Mesendoderm (in vitro differentiated cells): Measurements from ENCODE around the gene GPD1.

Experiments used
- DNase-seq: peaks from one replicate; pipeline ENCODE4 v3.0.0; 2013
- H2AK5ac ChIP-seq: 2 replicates; pipeline ENCODE4 v1.6.1; 2013; ENCODE audit warnings: low read length, inconsistent platforms
- H2BK120ac ChIP-seq: 2 replicates; pipeline ENCODE4 v1.6.1; 2013; ENCODE audit warnings: low read depth, mild to moderate bottlenecking, low read length, moderate library complexity, mixed read lengths
- H2BK15ac ChIP-seq: replicated peaks from 2 replicates; pipeline ENCODE4 v1.6.1; 2013; ENCODE audit warnings: low read depth, mild to moderate bottlenecking, moderate library complexity
- H2BK5ac ChIP-seq: 2 replicates; pipeline ENCODE4 v1.6.1; 2013; ENCODE audit warnings: low read length, inconsistent platforms
- H3K18ac ChIP-seq: 2 replicates; pipeline ENCODE4 v1.6.1; 2013; ENCODE audit warnings: mild to moderate bottlenecking, low read length, mixed read lengths
- H3K23ac ChIP-seq: one replicate; pipeline ENCODE4 v1.6.1; 2013; ENCODE audit warnings: low read length
- H3K27ac ChIP-seq: 2 replicates; pipeline ENCODE4 v1.5.1; 2013; ENCODE audit warnings: low read depth, mild to moderate bottlenecking, inconsistent platforms, low read length, moderate library complexity
- H3K27me3 ChIP-seq: 2 replicates; pipeline ENCODE4 v1.6.1; 2013; ENCODE audit warnings: low read length, control low read depth, mild to moderate bottlenecking, inconsistent platforms; ENCODE audit not compliant: insufficient read depth, poor library complexity
- H3K36me3 ChIP-seq: 2 replicates; pipeline ENCODE4 v1.6.1; 2013; ENCODE audit warnings: low read length, inconsistent platforms; ENCODE audit not compliant: control insufficient read depth, insufficient read depth
- H3K4ac ChIP-seq: one replicate; pipeline ENCODE4 v1.6.1; 2013; ENCODE audit warnings: low read depth, mild to moderate bottlenecking, low read length, moderate library complexity
- H3K4me1 ChIP-seq: 2 replicates; pipeline ENCODE4 v1.6.1; 2013; ENCODE audit warnings: low read depth, low read length, inconsistent platforms; ENCODE audit not compliant: control insufficient read depth
- H3K4me2 ChIP-seq: 2 replicates; pipeline ENCODE4 v1.6.1; 2013; ENCODE audit warnings: low read length
- H3K4me3 ChIP-seq: 2 replicates; pipeline ENCODE4 v1.5.1; 2013; ENCODE audit warnings: mild to moderate bottlenecking, low read length
- H3K56ac ChIP-seq: one replicate; pipeline ENCODE4 v1.6.1; 2013; ENCODE audit warnings: low read length
- H3K79me1 ChIP-seq: 2 replicates; pipeline ENCODE4 v1.6.1; 2013; ENCODE audit warnings: low read length, inconsistent platforms
- H3K79me2 ChIP-seq: 2 replicates; pipeline ENCODE4 v1.6.1; 2013; ENCODE audit warnings: mild to moderate bottlenecking, low read length; ENCODE audit not compliant: control insufficient read depth, insufficient read depth
- H3K9ac ChIP-seq: 2 replicates; pipeline ENCODE4 v1.6.1; 2013; ENCODE audit warnings: low read length, inconsistent platforms
- H4K5ac ChIP-seq: one replicate; pipeline ENCODE4 v1.6.1; 2013; ENCODE audit warnings: low read length
- H4K8ac ChIP-seq: one replicate; pipeline ENCODE4 v1.6.1; 2013; ENCODE audit warnings: low read depth, mild to moderate bottlenecking, control low read depth, low read length, moderate library complexity
- WGBS: extraction: QIAGEN DNeasy Blood & Tissue Kit; methylation state at CpG from one replicate; pipeline ENCODE4 v1.1.7; 2013; ENCODE audit warnings: low lambda C conversion rate, missing lambda C conversion rate; ENCODE audit not compliant: insufficient coverage; ENCODE audit errors: extremely low coverage; 5-methylcytosine and 5-hydroxymethylcytosine counted together

Gene GPD1

GRCh38 chr12:50109319-50109718 is 5.5 kb downstream of the GPD1 start:
- no peak for DNase-seq
- Histone ChIP-seq H4K5ac (no peak overlapping the region), H3K9ac (peak overlapping the region; percentile 36), H3K79me1 (peaks cover 2% of the 10 kb centered on the region), H3K27me3 (no peaks in the 10 kb centered on the region), H2BK5ac (no peak overlapping the region), H4K8ac (no peak overlapping the region), H2BK120ac (no peak overlapping the region), H2AK5ac (no peak overlapping the region), H3K23ac (no peak overlapping the region), H3K56ac (peak overlapping the region; percentile 64), H3K4me3 (no peak overlapping the region), H3K36me3 (no peaks in the 10 kb centered on the region), H3K4me1 (peaks cover 8% of the 10 kb centered on the region), H2BK15ac (no peak overlapping the region), H3K4me2 (no peak overlapping the region), H3K79me2 (peaks cover 5% of the 10 kb centered on the region), H3K4ac (no peak overlapping the region), H3K18ac (no peak overlapping the region), H3K27ac (no peak overlapping the region)
- no CpG with 5 or more reads among the region's 3 CpGs for WGBS

- H3K4me3 ChIP-seq = no peak overlapping the region
- H3K9ac ChIP-seq = no peak overlapping the region
- WGBS = no CpG with 5 or more reads among the region's 8 CpGs
Observed at GRCh38 chr12:50110127-50110761, 6.4 kb downstream of the GPD1 start.

GRCh38 chr12:50110762-50111351 is 7.0 kb downstream of the GPD1 start:
- peak; percentile 84 for DNase-seq
- WGBS = no CpG with 5 or more reads among the region's 7 CpGs
- no peak overlapping the region for H3K4me3 ChIP-seq

More at GRCh38 chr12:50110127-50110761, 6.4 kb downstream of the GPD1 start:
- H3K56ac ChIP-seq = peak overlapping the region; percentile 66
- no peak overlapping the region for H2AK5ac ChIP-seq
- no peak overlapping the region for H2BK120ac ChIP-seq
- H3K23ac ChIP-seq = no peak overlapping the region
- no peak overlapping the region for H3K4ac ChIP-seq
- no peak overlapping the region for H2BK15ac ChIP-seq
- H3K18ac ChIP-seq = no peak overlapping the region
- H3K79me2 ChIP-seq = peaks cover 5% of the 10 kb centered on the region
- H3K36me3 ChIP-seq = no peaks in the 10 kb centered on the region
- no peak overlapping the region for H4K5ac ChIP-seq
- no peak overlapping the region for H3K4me2 ChIP-seq
- no peaks in the 10 kb centered on the region for H3K27me3 ChIP-seq
- peak overlapping the region; percentile 46 for H3K27ac ChIP-seq
- H4K8ac ChIP-seq = no peak overlapping the region
- DNase-seq = peak; percentile 36
- H2BK5ac ChIP-seq = peak overlapping the region; percentile 7
- H3K4me1 ChIP-seq = peaks cover 8% of the 10 kb centered on the region
- H3K79me1 ChIP-seq = peaks cover 2% of the 10 kb centered on the region

GRCh38 chr12:50111395-50111692 is 7.5 kb downstream of the GPD1 start:
- H2AK5ac ChIP-seq = no peak overlapping the region
- H4K5ac ChIP-seq = no peak overlapping the region
- peak overlapping the region; percentile 93 for H3K4me2 ChIP-seq
- H4K8ac ChIP-seq = no peak overlapping the region
- no peak overlapping the region for H3K4me3 ChIP-seq
- H3K4me1 ChIP-seq = peaks cover 8% of the 10 kb centered on the region
- no CpG with 5 or more reads among the region's 19 CpGs for WGBS
- H3K23ac ChIP-seq = no peak overlapping the region
- peaks cover 2% of the 10 kb centered on the region for H3K79me1 ChIP-seq
- no peak overlapping the region for H2BK15ac ChIP-seq
- no peak overlapping the region for H3K18ac ChIP-seq
- H2BK120ac ChIP-seq = no peak overlapping the region
- H3K79me2 ChIP-seq = peaks cover 5% of the 10 kb centered on the region
- no peaks in the 10 kb centered on the region for H3K27me3 ChIP-seq
- H2BK5ac ChIP-seq = no peak overlapping the region
- H3K4ac ChIP-seq = no peak overlapping the region
- peak overlapping the region; percentile 82 for H3K56ac ChIP-seq
- H3K9ac ChIP-seq = peak overlapping the region; percentile 36
- no peaks in the 10 kb centered on the region for H3K36me3 ChIP-seq
- no peak for DNase-seq
- H3K27ac ChIP-seq = peak overlapping the region; percentile 25

More at GRCh38 chr12:50110762-50111351, 7.0 kb downstream of the GPD1 start:
- Histone ChIP-seq H3K79me2 (peaks cover 5% of the 10 kb centered on the region), H2BK15ac (no peak overlapping the region), H2AK5ac (no peak overlapping the region), H3K27me3 (no peaks in the 10 kb centered on the region), H2BK5ac (no peak overlapping the region), H3K9ac (peak overlapping the region; percentile 34), H3K56ac (peak overlapping the region; percentile 66), H3K36me3 (no peaks in the 10 kb centered on the region), H3K23ac (no peak overlapping the region), H3K4me2 (no peak overlapping the region), H2BK120ac (no peak overlapping the region), H4K5ac (no peak overlapping the region), H3K27ac (peak overlapping the region; percentile 46), H3K18ac (no peak overlapping the region), H3K79me1 (peaks cover 2% of the 10 kb centered on the region), H3K4ac (no peak overlapping the region), H3K4me1 (peaks cover 8% of the 10 kb centered on the region), H4K8ac (no peak overlapping the region)

GRCh38 chr12:50111693-50112455 is 8.1 kb downstream of the GPD1 start, which contains the start of gene COX14:
Gene COX14 (plus strand): TSS chr12:50112236. CDS start chr12:50120044, 7,808 bp downstream.
- Histone ChIP-seq H3K27ac (peak within 1 kb of the TSS; percentile 25), H4K5ac (no peak within 1 kb of the TSS), H2BK15ac (no peak within 1 kb of the TSS), H2BK5ac (no peak within 1 kb of the TSS), H2AK5ac (no peak within 1 kb of the TSS), H3K27me3 (no peaks in the 10 kb centered on the region), H3K4ac (no peak within 1 kb of the TSS), H3K18ac (no peak within 1 kb of the TSS), H3K4me3 (peak within 1 kb of the TSS; percentile 66), H2BK120ac (no peak within 1 kb of the TSS), H3K56ac (peak within 1 kb of the TSS; percentile 95), H3K79me2 (peaks cover 5% of the 10 kb centered on the region), H3K79me1 (peaks cover 2% of the 10 kb centered on the region), H3K36me3 (no peaks in the 10 kb centered on the region), H4K8ac (no peak within 1 kb of the TSS), H3K23ac (no peak within 1 kb of the TSS), H3K4me2 (peak within 1 kb of the TSS; percentile 93), H3K9ac (peak within 1 kb of the TSS; percentile 92), H3K4me1 (peaks cover 8% of the 10 kb centered on the region)
- no CpG with 5 or more reads among the region's 59 CpGs for WGBS
- DNase-seq = peak; percentile 100
